Epithelial cell of proximal tubule (primary cell): ENCODE results near the gene ZFP36L2. TPM values are rescaled to one million over a fixed set of nuclear protein-coding genes. Genes with fewer than 3 reads are reported as not detected.

ENCODE experiments used
- DNase-seq: peaks from one replicate; pipeline ENCODE4 v3.0.0-alpha.2; 2011; ENCODE audit warnings: low read depth
- H3K4me3 ChIP-seq: 2 replicates; pipeline ENCODE4 v1.5.1; 2011; ENCODE audit warnings: low read depth, mild to moderate bottlenecking, low read length
- CTCF ChIP-seq: conservative IDR thresholded peaks from 2 replicates; pipeline ENCODE4 v1.5.1; 2012; ENCODE audit warnings: low read depth, mild to moderate bottlenecking, low read length
- total RNA-seq: library from RNA; depleted of rRNA; stranded (reverse); fragments of >200 nt; gene quantifications from 2 replicates; pipeline ENCODE4 v1.2.3, GENCODE V29; 2015

Gene ZFP36L2
- total RNA-seq, 1 donor from 2014 or later = 10.5 TPM

- H3K4me3 ChIP-seq = no peak overlapping the region
- DNase-seq = no peak
- no peak for TF ChIP-seq CTCF
These were observed 10.6 kb downstream of the ZFP36L2 start for GRCh38 chr2:43215673-43216255.

GRCh38 chr2:43214253-43214652 is 12.2 kb downstream of the ZFP36L2 start:
- TF ChIP-seq CTCF = no peak
- DNase-seq = no peak

DNA sequence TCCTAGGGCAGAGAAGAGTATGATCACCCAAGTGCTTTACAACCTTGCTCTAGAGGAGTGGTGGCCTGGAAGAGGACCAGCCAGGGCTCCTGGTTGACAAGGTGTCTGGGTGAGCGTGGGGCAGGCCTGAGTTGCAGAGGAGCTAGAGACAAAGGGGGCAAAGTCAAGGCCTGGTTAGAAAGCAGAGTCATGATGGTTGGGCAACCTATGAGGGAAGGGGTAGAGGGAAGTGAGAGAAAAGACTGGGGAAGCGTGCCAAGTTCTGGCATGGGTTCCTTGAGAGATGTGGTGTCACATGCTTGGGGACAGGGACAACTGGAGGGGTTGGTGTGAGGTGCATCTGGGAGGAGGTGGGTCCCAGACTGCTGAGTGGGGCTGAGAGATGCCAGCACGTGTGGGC is 13.5 kb downstream of the ZFP36L2 start:
- H3K4me3 ChIP-seq = no peak overlapping the region
- TF ChIP-seq CTCF = no peak
- no peak for DNase-seq

More at GRCh38 chr2:43214253-43214652, 12.2 kb downstream of the ZFP36L2 start:
- H3K4me3 ChIP-seq = no peak overlapping the region

GRCh38 chr2:43212216-43212835 is 14.1 kb downstream of the ZFP36L2 start:
- TF ChIP-seq CTCF = no peak
- no peak for DNase-seq
- no peak overlapping the region for H3K4me3 ChIP-seq

DNA sequence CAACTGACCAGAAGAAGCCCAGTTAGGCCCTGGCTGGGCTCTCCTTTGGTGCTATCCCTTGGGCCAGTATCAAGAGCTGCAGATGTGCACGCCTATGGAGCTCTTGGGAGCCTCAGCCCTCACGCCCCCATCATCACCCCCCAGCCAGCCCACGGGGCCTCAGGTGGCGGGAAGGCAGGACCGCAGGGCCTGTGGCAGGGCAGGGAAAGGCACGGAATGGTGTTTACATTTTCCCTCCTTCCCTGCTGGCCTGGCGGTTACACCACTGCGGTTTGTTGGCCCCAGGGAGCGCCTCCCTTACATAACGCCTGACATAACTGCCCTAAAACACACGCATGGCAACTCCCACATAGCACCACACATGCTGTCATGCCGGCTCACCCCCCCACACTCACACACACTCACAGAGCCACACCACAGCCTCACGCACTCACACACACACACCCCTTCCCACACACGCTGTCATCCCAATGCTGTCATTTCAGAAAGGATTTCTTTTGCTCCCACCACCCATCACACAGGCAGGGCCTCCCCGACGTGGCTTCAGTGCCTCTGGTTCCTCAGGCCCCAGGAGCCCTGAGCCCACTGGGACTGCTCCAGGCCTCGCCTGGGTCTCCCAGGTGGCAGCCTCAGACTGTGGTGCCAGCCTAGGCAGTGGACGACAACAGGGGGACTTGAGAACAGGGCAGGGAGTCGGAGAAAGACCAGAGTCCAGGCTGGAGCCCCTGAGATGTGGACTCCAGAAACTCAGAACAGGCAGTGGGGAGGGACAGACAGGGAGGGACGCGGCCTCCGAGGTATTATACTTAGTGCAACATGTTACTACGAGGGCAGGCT is 15.7 kb downstream of the ZFP36L2 start:
- DNase-seq = no peak
- no peak overlapping the region for H3K4me3 ChIP-seq
- TF ChIP-seq CTCF = no peak

- no peak for DNase-seq
- H3K4me3 ChIP-seq = no peak overlapping the region
- no peak for TF ChIP-seq CTCF
These were observed 16.3 kb downstream of the ZFP36L2 start for GRCh38 chr2:43210125-43210466.
